GM12878 (cell line): ENCODE data around the gene KCNJ10. TPM values are rescaled to one million over a fixed set of nuclear protein-coding genes. Genes with fewer than 3 reads are reported as not detected.

Source experiments
- CREM ChIP-seq: IDR thresholded peaks from 2 replicates; pipeline ENCODE4 v1.6.1; 2014; ENCODE audit warnings: antibody characterized with exemption, low read depth
- PML ChIP-seq: IDR thresholded peaks from 2 replicates; pipeline ENCODE4 v1.6.1; 2012; ENCODE audit warnings: low read length, inconsistent platforms
- RB1 ChIP-seq: fragments of 450-650 bp; formaldehyde crosslinking; IDR thresholded peaks from 2 replicates; pipeline ENCODE4 v1.6.1; 2017; ENCODE audit warnings: mild to moderate bottlenecking, borderline replicate concordance
- RUNX3 ChIP-seq: IDR thresholded peaks from 2 replicates; pipeline ENCODE4 v1.6.1; 2012; ENCODE audit warnings: low read length, inconsistent platforms
- SMAD5 ChIP-seq: IDR thresholded peaks from 2 replicates; pipeline ENCODE4 v1.6.1; 2016; ENCODE audit warnings: antibody characterized with exemption, low read depth
- SMC3 ChIP-seq: IDR thresholded peaks from 2 replicates; pipeline ENCODE4 v1.6.1; 2011; ENCODE audit warnings: low read length, improper control_type of control experiment, borderline replicate concordance
- SPI1 ChIP-seq: IDR thresholded peaks from 2 replicates; pipeline ENCODE4 v1.6.1; 2011; ENCODE audit warnings: low read depth, mild to moderate bottlenecking, low read length, moderate library complexity, borderline replicate concordance; ENCODE audit not compliant: insufficient read depth
- polyA plus RNA-seq, 11 experiments: library from polyadenylated mRNA; depleted of rRNA in 4 of 11; unstranded in 6 of 11; stranded (reverse) in 5 of 11; fragments of >200 nt; fragmentation: Nextera tagmentation in 4 of 11; fragmentation: Illumina TruSeq in 1 of 11; extraction: Ambion mirVana in 4 of 11; extraction: Trizol in 1 of 11; gene quantifications; 1 replicate in 1 of 11; 2 replicates in 10 of 11; pipeline versions ENCODE4 v1.2.1 to v1.2.3, GENCODE V29; 2011 to 2016; ENCODE audit warnings: inconsistent platforms in 2 of 11, missing spikeins in 2 of 11, low read depth in 1 of 11
- total RNA-seq, 4 experiments: library from RNA; depleted of rRNA in 3 of 4; stranded (reverse); fragments of >200 nt in 3 of 4; fragmentation: Illumina TruSeq in 1 of 4; extraction: Trizol in 1 of 4; gene quantifications; 2 replicates each; pipeline versions ENCODE4 v1.2.1 to v1.2.3, GENCODE V29; 2013 to 2021
- TF ChIP-seq, protein P1 (sequence below): fragments of 450-650 bp; IDR thresholded peaks from 2 replicates; pipeline ENCODE4 v1.6.1; 2017; ENCODE audit warnings: mild to moderate bottlenecking, moderate library complexity

KCNJ10 gene
- total and polyA plus RNA-seq, 10 of the 15 experiments (the other 5 are each of a cell fraction or from before 2014, with no cell fraction given), result 0.01 to 0.29 (median 0.09) TPM; not detected in 2

GRCh38 chr1:160085686-160086455, 15.9 kb upstream of the KCNJ10 start (continued):
- no peak for TF ChIP-seq SPI1
- TF ChIP-seq, protein P1, sequence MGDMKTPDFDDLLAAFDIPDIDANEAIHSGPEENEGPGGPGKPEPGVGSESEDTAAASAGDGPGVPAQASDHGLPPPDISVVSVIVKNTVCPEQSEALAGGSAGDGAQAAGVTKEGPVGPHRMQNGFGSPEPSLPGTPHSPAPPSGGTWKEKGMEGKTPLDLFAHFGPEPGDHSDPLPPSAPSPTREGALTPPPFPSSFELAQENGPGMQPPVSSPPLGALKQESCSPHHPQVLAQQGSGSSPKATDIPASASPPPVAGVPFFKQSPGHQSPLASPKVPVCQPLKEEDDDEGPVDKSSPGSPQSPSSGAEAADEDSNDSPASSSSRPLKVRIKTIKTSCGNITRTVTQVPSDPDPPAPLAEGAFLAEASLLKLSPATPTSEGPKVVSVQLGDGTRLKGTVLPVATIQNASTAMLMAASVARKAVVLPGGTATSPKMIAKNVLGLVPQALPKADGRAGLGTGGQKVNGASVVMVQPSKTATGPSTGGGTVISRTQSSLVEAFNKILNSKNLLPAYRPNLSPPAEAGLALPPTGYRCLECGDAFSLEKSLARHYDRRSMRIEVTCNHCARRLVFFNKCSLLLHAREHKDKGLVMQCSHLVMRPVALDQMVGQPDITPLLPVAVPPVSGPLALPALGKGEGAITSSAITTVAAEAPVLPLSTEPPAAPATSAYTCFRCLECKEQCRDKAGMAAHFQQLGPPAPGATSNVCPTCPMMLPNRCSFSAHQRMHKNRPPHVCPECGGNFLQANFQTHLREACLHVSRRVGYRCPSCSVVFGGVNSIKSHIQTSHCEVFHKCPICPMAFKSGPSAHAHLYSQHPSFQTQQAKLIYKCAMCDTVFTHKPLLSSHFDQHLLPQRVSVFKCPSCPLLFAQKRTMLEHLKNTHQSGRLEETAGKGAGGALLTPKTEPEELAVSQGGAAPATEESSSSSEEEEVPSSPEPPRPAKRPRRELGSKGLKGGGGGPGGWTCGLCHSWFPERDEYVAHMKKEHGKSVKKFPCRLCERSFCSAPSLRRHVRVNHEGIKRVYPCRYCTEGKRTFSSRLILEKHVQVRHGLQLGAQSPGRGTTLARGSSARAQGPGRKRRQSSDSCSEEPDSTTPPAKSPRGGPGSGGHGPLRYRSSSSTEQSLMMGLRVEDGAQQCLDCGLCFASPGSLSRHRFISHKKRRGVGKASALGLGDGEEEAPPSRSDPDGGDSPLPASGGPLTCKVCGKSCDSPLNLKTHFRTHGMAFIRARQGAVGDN, result no peak
- TF ChIP-seq RUNX3, result peak; percentile 38
- no peak for TF ChIP-seq RB1
- TF ChIP-seq PML, result no peak
- TF ChIP-seq CREM, result peak; percentile 45; the same call in 1 of the 2 replicates
- no peak for TF ChIP-seq SMAD5
- peak; percentile 57 for TF ChIP-seq SMC3
